Measurements from ENCODE around the gene ADAM19.

ADAM19 gene

DNA sequence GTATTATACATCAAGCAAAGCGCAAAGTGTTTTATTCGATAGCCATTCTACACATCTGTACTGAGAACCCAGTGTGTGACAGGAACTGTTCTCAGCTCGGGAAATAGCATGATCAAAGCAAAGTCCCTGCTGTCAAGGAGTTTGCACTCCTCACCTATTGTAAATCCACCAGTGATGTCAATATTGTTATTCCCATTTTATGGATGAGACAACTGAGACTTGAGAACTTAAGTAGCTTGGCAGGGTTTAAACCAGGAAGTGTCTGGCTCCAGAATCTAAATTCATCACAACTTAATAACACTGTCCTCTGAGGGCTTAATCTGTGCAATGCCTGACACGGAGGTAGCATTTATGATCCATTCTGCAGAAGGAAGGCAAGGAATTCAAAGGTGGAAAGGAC is 50.7 kb downstream of the ADAM19 start:
- DNase-seq (ENCODE audit: low spot score), result no peak
- Histone ChIP-seq H3K4me3 (no peak overlapping the region), H3K27ac (peak overlapping the region in 1 of 2 donors; percentile 73)
- TF ChIP-seq, protein P1, sequence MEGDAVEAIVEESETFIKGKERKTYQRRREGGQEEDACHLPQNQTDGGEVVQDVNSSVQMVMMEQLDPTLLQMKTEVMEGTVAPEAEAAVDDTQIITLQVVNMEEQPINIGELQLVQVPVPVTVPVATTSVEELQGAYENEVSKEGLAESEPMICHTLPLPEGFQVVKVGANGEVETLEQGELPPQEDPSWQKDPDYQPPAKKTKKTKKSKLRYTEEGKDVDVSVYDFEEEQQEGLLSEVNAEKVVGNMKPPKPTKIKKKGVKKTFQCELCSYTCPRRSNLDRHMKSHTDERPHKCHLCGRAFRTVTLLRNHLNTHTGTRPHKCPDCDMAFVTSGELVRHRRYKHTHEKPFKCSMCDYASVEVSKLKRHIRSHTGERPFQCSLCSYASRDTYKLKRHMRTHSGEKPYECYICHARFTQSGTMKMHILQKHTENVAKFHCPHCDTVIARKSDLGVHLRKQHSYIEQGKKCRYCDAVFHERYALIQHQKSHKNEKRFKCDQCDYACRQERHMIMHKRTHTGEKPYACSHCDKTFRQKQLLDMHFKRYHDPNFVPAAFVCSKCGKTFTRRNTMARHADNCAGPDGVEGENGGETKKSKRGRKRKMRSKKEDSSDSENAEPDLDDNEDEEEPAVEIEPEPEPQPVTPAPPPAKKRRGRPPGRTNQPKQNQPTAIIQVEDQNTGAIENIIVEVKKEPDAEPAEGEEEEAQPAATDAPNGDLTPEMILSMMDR (IDR thresholded peaks at IDR 0.05), result no peak

DNA sequence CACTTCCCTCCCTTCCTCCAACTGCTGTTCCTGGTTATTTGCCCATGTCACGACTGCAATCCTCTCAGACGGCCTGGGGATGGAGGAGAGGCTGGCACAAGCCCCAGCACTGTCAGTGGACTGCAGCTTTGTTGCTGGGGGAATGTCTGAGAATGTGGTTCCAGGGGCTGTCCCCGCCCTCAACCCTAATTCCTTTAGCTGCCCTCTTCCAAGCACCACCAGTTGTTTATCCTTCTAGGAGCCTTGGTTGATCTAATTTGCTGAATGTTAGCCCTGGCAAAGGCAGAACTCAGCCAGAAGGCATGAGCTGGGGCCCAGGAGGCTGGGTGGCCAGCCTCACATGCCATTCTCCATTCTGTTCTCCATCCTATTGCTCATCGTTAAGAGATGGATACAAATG is 51.6 kb downstream of the ADAM19 start:
- no peak for DNase-seq (ENCODE audit: low spot score)
- no peak overlapping the region for H3K4me3 ChIP-seq
- TF ChIP-seq, protein P1 (IDR thresholded peaks at IDR 0.05), result no peak
- H3K27ac ChIP-seq, result peak overlapping the region; percentile 24 to 73

DNA sequence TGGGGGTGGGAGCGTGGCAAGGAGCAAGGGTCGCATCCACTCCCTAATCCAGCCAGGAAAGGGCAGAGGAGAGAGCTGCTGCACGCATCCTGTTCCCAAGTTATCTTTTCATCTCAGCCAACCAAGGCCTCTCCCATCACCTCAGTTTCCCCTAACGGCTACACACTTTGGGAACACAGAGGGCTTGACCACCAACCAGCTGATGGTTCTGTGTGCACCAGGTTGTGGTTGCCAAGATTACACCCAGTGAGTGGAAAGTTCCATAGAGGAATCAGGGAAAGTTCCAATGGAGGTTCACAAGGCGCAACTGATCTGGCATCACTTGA is 53.9 kb downstream of the ADAM19 start:
- H3K27ac ChIP-seq, result peak overlapping the region; percentile 43 to 79
- H3K4me3 ChIP-seq, result no peak overlapping the region
- DNase-seq (ENCODE audit: low spot score), result no peak
- TF ChIP-seq, protein P1 (IDR thresholded peaks at IDR 0.05), result no peak

DNA sequence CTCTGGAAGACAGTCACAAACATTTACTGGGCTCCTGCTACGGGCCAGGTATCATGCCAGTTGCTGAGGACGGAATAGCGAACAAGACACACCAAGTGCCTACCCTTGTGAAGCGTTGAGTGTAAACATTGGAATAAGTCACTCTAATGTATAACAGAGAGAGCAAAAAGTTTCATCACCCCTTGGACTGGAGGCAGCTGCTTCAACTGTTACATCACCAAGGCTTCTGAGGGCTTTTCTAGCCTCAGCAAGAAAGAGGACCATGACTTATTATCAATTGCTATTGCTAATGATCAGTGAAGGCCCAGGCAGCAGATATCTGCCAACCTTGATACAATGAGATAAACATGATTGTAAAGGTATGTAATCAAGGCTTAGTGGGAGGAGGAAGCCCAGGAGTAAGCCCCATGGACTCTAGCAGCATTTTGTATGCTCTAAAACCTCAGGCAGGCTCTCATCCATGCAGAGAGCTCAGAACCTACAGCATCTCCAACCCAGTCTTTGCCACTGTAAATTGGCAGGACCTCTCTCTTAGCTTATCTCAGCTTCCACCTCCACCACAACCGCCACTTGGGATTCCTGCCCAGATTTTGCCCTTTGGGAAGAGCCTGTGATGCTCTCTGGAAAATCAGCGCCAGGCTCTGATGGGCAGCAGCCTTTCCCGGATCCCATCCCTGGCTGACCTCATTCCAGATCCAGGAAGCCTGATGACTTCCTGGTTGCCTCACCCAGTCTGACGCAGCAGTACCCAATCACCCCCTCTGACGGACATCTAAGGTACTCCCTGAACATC is 54.5 kb downstream of the ADAM19 start:
- peak; percentile 81 for DNase-seq (ENCODE audit: low spot score)
- TF ChIP-seq, protein P1 (IDR thresholded peaks at IDR 0.05), result no peak
- Histone ChIP-seq H3K27ac (peak overlapping the region; percentile 43 to 79), H3K4me3 (no peak overlapping the region)

DNA sequence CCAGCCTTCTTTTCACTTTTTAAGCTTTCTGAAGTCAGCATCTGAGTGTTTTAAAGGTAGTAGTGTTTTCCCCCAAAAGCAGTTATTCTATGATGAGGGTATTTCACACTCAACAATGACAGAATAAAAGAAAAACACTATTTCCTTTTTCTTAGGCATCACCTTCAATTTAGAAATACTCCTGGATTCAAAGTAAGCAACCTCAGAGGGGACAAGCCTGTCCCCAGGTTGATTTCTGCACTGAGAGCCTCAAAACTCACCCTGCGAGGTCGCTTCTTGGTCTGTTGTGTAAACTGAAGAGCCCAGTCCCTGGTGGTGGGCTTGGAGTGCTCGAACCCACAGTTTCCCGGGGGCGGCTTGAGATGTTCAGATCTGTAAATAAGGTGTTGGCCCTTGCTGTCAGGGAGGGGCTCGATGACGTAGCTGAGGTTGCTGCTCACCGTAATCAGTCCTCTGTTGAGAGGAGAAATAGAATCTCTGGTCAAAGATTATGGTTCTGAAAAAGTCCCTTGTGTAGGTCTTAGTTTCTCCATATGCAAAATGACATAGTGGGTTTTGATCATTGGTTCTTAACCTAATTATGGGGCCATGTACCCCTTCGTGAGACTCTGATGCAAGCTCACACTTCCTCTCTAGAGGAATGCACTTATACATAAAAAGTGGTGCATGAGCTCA is 55.9 kb downstream of the ADAM19 start:
- DNase-seq (ENCODE audit: low spot score), result no peak
- Histone ChIP-seq H3K4me3 (no peak overlapping the region), H3K27ac (no peak overlapping the region)
- TF ChIP-seq, protein P1 (IDR thresholded peaks at IDR 0.05), result no peak

DNA sequence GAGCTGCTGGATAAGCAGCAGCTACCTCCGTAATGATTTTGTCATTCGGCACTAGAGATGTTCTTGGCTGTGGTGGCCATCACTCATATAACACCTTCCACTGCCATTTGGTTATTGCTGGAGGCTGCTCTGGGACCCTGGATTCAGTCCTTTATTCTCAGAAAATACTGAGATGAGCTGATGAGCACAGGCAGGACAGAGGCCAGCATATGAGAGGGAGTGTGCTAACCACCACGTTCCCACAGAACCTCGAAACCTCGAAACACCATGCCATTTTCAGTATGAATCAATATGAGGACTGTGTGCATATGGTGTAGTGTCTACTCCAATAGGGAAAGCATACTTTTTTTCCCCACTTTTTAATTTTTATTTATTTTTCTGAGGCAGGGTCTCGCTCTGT is 56.6 kb downstream of the ADAM19 start:
- TF ChIP-seq, protein P1 (IDR thresholded peaks at IDR 0.05), result no peak
- no peak for DNase-seq (ENCODE audit: low spot score)
- no peak overlapping the region for H3K4me3 ChIP-seq
- H3K27ac ChIP-seq, result no peak overlapping the region
